Testis (tissue), 3 donors: Measurements from ENCODE around the gene ARF3. TPM values are rescaled to one million over a fixed set of nuclear protein-coding genes. Genes with fewer than 3 reads are reported as not detected.

ENCODE experiments used
- DNase-seq: peaks from one replicate; pipeline ENCODE4 v3.0.0-alpha.2; 2019
- H3K27ac ChIP-seq, 2 donors: fragments of 200-600 bp; sonication (generic); one replicate each; pipeline ENCODE4 v1.5.1; 2019
- H3K27me3 ChIP-seq: fragments of 200-600 bp; sonication (generic); one replicate; pipeline ENCODE4 v1.5.1; 2019
- H3K36me3 ChIP-seq: fragments of 200-600 bp; sonication (generic); one replicate; pipeline ENCODE4 v1.5.1; 2017; ENCODE audit warnings: low read depth; ENCODE audit errors: missing control alignments
- H3K4me1 ChIP-seq: fragments of 200-600 bp; sonication (generic); one replicate; pipeline ENCODE4 v1.5.1; 2019
- H3K4me3 ChIP-seq, 2 donors: fragments of 200-600 bp; sonication (generic); one replicate each; pipeline ENCODE4 v1.5.1; 2017 to 2019
- H3K9me3 ChIP-seq: fragments of 200-600 bp; sonication (generic); one replicate; pipeline ENCODE4 v1.5.1; 2017
- CTCF ChIP-seq, 3 experiments: fragments of 450-650 bp in 2 of 3; fragments of 200-600 bp in 1 of 3; sonication (generic) in 1 of 3; IDR thresholded peaks; one replicate each; pipeline ENCODE4 v1.5.1; 2016 to 2019; ENCODE audit warnings: antibody characterized with exemption in 3 of 3, mild to moderate bottlenecking in 2 of 3, moderate library complexity in 1 of 3
- POLR2A ChIP-seq: fragments of 450-650 bp; IDR thresholded peaks from one replicate; pipeline ENCODE4 v1.6.1; 2017; ENCODE audit warnings: antibody characterized with exemption, mild to moderate bottlenecking, moderate library complexity
- WGBS, 2 donors: methylation state at CpG; one replicate each; pipeline ENCODE4 v1.1.5; 2018; 5-methylcytosine and 5-hydroxymethylcytosine counted together
- intact Hi-C: fragments of 100-400 bp; cut with DNase I; formaldehyde crosslinking; loops from one replicate; pipeline ENCODE4 v1.15.1; 2023; ENCODE audit warnings: low total_unique reads
- polyA plus RNA-seq: library from polyadenylated mRNA; stranded (reverse); fragments of 350-450 nt; fragmentation: Illumina TruSeq; extraction: RNeasy Lipid Tissue Mini Kit (QIAGEN cat#74804); gene quantifications from one replicate; pipeline ENCODE4 v1.2.3, GENCODE V29; 2014; ENCODE audit warnings: low read depth, low replicate concordance; ENCODE audit not compliant: insufficient read depth
- total RNA-seq, 2 donors: library from RNA; depleted of rRNA; stranded (reverse); fragments of >200 nt; gene quantifications; one replicate each; pipeline ENCODE4 v1.2.3, GENCODE V29; 2016

ARF3 gene
- total and polyA plus RNA-seq, 3 donors from 2014 or later: 78.3 to 134 (median 92.9) TPM

- H3K36me3 ChIP-seq: no peaks in the 10 kb centered on the region
- 3 to 5% methylated on average over 15 to 33 of the region's 57 CpGs for WGBS, 2 donors
- peak overlapping the region; percentile 21 to 30 for H3K4me3 ChIP-seq
- no peaks in the 10 kb centered on the region for H3K9me3 ChIP-seq
- TF ChIP-seq CTCF (IDR thresholded peaks at IDR 0.05) (no peak), POLR2A (no peak)
- no peak overlapping the region for H3K27ac ChIP-seq
- no peaks in the 10 kb centered on the region for H3K27me3 ChIP-seq
- no peak for DNase-seq
- intact Hi-C loops: no loop called here
- peaks cover 26% of the 10 kb centered on the region for H3K4me1 ChIP-seq
Observed at GRCh38 chr12:48997719-48998496, 40.6 kb upstream of the ARF3 start.

- Histone ChIP-seq H3K27me3 (no peaks in the 10 kb centered on the region), H3K4me3 (peak overlapping the region; percentile 22 to 30), H3K4me1 (peaks cover 26% of the 10 kb centered on the region), H3K9me3 (no peaks in the 10 kb centered on the region), H3K27ac (no peak overlapping the region), H3K36me3 (no peaks in the 10 kb centered on the region)
- TF ChIP-seq POLR2A (no peak), CTCF (IDR thresholded peaks at IDR 0.05) (peak; percentile 46 to 66 (median 57))
- DNase-seq: peak; percentile 89
- 17 to 20% methylated on average over 28 to 71 of the region's 71 CpGs for WGBS, 2 donors
- intact Hi-C loops: no loop called here
Observed at GRCh38 chr12:48996794-48997718, 39.8 kb upstream of the ARF3 start.

- no peaks in the 10 kb centered on the region for H3K36me3 ChIP-seq
- no peaks in the 10 kb centered on the region for H3K9me3 ChIP-seq
- intact Hi-C loops: no loop called here
- H3K4me1 ChIP-seq: peaks cover 24% of the 10 kb centered on the region
- no peak overlapping the region for H3K27ac ChIP-seq
- no peak overlapping the region for H3K4me3 ChIP-seq
- no peaks in the 10 kb centered on the region for H3K27me3 ChIP-seq
- TF ChIP-seq POLR2A (no peak), CTCF (IDR thresholded peaks at IDR 0.05) (peak; percentile 48 to 82 (median 73))
- peak; percentile 88 for DNase-seq
- 6% methylated on average over 25 to 32 of the region's 32 CpGs for WGBS, 2 donors
Observed at GRCh38 chr12:48995086-48995879, 38.0 kb upstream of the ARF3 start.

GRCh38 chr12:48994224-48995085 lies 37.2 kb upstream of the ARF3 start:
- H3K27ac ChIP-seq: no peak overlapping the region
- DNase-seq: no peak
- H3K27me3 ChIP-seq: no peaks in the 10 kb centered on the region
- peaks cover 16% of the 10 kb centered on the region for H3K4me1 ChIP-seq
- H3K9me3 ChIP-seq: no peaks in the 10 kb centered on the region
- TF ChIP-seq CTCF (IDR thresholded peaks at IDR 0.05): no peak
- no peak overlapping the region for H3K4me3 ChIP-seq
- intact Hi-C loops: no loop called here
- H3K36me3 ChIP-seq: no peaks in the 10 kb centered on the region
- WGBS, 2 donors: 28 to 29% methylated on average over 15 to 29 of the region's 32 CpGs
